GM19397 (cell line): Measurements from ENCODE around the gene PRR5.

ENCODE experiments used
- ATAC-seq: cut with Tn5 transposase; IDR thresholded peaks from one replicate; pipeline ENCODE4 v1.9.1; 2021; ENCODE audit warnings: mild to moderate bottlenecking, moderate library complexity; ENCODE audit not compliant: unreplicated experiment

The PRR5 gene

DNA sequence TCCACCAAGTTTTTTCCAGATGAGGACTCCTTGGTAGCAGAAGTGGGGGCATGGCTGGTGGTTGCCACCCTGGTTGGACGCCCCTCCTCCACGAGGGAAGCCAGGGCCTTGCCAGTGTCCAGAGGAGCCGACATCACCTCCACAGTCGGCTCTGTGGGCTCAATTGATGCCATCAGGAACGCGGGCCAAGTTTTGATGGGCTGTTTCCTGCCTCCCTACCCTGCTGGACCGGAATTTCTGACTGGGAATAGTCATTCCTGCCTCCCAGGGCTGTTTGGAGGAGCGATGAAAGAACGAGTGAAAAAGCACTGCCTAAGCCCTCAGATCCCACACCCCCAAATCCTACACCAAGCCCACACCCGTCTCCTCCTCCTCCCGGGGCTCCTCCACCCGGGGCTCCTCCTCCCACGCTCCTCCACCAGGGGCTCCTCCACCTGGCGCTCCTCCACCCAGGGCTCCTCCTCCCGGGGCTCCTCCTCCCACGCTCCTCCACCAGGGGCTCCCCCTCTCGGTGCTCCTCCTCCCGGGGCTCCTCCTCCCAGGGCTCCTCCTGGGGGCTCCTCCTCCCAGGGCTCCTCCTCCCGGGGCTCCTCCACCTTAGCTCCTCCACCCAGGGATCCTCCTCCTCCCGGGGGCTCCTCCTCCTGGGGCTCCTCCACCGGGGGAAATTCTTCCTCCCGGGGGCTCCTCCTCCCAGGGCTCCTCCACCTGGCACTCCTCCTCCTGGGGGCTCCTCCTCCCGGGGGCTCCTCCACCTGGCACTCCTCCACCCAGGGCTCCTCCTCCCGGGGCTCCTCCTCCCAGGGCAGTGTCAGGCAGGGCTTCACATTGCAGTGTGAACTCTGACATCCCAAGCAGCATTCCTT lies 10.0 kb upstream of the PRR5 start:
- ATAC-seq = no peak

- no peak for ATAC-seq
Observed at GRCh38 chr22:44692662-44693007, 9.4 kb upstream of the PRR5 start.

DNA sequence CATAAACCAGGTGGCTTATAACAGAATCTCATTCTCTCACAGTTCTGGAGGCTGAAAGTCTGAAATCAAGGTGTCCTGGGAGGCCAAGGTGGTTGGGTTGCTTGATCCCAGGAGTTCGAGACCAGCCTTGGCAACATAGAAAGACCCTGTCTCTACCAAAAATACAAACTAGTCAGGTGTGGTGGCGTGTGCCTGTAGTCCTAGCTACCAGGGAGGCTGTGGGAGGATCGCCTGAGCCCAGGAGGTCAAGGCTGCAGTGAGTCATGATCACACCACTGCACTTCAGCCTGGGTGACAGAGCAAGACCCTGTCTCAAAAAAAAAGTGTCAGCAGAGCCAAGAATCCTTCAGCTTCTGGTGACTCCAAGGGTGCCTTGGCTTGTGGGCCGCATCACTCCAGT lies 8.9 kb upstream of the PRR5 start:
- no peak for ATAC-seq

GRCh38 chr22:44693756-44694155 lies 8.2 kb upstream of the PRR5 start:
- no peak for ATAC-seq

DNA sequence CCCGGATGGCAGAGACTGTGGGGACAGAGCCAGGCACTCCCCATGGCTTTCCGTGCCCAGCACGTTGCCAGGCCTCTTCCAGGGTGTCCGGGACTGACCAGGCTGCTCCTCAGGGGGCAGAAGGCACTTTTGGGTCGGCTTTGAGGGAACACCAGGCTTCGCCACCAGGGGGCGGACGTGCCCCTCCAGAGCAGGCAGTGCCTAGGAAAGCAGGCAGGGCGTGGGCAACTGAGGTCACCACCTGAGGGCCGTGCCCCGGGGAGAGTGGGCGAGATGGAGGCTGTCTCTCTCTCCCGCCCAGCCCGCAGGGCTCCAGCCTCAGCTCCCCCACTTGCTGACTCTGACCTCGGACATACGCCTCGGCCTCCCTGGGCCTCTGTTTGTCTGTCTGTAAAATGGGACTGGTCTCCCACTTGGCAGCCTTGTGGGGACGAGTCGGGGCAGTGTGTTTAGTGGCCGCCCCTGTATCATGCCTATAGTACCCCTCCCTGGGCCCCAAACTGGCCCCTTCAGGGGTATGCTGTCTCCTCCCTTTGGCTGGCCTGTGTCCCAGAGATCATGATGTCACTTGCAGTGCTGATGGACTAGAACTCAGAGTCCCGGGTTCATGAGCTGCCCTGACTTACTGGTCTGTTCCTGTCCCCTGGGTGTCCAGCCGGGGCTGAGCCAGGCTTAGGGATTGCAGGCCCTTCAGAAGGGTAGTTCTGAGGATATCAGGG lies 4.4 kb upstream of the PRR5 start:
- no peak for ATAC-seq

DNA sequence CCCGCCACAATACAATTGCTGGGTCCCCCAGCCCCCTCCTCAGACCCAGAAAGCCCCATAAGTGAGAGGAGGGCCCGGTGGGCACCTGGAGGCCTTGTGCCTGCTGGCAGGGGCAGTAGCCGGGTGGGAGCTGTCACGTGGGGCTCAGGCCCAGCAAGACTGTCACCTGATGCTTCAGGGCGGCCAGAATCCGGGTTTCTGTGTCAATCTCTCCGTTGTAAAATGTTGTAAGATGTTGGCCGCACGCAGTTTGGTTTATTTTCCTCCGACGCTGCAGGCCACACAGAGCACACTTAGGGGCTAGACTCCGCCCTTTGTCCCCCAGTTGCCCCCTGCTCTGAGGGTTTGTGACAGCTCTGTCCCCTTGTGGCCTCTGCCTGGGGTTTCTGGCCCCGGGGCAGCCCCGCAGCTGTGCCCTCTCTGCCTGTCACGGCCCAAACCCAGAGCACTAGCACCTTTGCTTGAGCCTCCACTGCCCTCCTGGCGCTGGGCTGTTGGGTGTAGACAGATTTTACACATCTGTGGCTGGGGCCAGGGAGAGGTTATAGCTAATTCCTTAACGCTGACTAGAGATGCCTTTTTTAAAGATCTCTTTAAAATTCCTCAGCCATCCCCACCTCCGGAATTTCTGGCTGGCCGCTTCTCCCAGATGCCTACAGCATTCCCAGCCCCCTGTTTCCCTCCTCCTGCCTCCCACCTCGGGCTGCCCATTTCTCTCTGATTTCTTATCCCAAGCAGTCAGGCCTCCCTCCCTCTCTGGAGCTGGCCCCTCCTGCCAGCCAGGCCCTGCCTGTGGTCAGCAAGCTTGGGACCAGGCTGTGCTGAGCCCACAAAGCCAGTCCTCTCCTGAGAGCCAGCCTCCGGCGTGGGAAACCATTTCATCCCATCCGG lies 3.2 kb upstream of the PRR5 start:
- ATAC-seq = no peak

DNA sequence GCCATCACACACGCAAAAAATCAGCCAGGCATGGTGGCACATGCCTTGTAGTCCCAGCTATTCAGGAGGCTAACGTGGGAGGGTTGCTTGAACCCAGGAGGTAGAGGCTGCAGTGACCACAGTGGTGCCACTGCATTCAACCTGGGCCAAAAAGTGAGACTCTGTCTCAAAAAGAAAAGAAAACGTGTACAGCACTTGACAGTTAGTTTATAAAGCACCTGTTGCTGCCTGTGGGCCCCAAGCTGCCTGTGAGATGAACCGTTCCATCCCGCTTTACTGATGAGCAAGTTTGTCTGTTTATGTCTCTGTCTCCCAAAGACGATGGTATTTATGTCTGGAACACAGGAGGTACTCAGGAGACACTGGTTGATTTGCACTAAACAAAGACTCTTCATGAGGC lies 1.5 kb upstream of the PRR5 start:
- ATAC-seq = no peak

DNA sequence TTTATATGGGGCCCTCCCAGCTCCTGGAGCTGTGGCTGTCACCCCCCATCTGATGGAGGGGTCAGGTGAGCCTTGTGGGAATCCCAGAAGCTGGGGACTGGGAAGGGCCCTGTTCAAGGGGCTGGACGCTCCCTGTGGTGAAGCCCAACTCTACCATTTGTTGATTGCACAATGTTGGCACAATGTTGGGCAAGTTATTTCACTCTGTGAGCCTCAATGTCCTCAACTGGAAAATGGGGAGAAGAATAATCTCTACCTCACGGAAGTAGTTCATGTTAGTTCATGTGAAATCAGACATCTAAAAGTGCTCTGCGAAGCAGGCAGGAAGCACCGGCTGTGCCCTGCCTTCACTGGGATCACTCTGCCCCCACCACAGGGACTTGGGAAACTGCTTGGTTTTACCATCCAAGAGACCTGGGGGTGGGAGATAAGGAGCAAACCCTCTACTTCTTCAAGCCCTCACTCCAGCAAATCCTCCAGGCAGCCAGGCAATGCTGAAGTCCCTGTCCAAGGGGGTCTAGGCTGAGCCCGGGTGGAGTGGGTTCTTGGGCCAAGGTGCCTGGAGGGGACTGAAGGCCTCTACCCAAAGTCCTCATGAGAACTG lies 715 bp upstream of the PRR5 start:
- ATAC-seq = no peak

DNA sequence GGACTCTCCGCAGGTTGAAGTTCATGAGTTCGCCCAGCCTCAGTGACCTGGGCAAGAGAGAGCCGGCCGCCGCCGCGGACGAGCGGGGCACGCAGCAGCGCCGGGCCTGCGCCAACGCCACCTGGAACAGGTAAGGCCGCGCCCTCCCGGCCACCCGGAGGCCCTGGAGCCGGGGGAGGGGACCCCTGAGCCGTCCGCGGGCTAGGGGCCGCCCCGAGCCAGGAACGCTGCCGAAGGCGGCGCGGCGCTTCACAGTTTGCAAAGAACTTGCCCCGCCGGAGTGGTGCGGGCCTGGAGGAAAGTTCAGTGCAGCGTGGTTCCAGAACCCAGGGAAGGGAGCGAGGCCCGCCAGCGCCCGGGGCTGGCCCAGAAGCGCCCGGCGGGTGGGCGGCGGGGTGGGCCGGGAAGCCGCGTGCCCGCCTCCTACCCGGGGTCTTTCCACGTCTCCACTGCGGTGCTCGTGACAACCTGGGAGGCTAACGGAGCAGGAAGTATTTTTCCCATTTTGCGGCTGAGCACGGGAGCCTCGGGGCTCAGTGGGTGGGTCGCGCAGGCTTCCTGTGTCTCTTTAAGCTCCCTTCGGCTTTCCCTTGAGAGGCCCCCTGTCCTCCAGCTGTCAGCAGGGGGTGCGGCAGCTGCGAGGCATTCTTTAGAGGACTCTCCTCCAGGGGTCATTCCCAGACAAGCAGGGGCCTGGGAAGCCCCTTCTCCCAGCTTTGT lies 635 bp downstream of the PRR5 start:
- ATAC-seq = peak; percentile 4

- ATAC-seq = no peak
Observed at GRCh38 chr22:44703255-44703870, 1.4 kb downstream of the PRR5 start.

DNA sequence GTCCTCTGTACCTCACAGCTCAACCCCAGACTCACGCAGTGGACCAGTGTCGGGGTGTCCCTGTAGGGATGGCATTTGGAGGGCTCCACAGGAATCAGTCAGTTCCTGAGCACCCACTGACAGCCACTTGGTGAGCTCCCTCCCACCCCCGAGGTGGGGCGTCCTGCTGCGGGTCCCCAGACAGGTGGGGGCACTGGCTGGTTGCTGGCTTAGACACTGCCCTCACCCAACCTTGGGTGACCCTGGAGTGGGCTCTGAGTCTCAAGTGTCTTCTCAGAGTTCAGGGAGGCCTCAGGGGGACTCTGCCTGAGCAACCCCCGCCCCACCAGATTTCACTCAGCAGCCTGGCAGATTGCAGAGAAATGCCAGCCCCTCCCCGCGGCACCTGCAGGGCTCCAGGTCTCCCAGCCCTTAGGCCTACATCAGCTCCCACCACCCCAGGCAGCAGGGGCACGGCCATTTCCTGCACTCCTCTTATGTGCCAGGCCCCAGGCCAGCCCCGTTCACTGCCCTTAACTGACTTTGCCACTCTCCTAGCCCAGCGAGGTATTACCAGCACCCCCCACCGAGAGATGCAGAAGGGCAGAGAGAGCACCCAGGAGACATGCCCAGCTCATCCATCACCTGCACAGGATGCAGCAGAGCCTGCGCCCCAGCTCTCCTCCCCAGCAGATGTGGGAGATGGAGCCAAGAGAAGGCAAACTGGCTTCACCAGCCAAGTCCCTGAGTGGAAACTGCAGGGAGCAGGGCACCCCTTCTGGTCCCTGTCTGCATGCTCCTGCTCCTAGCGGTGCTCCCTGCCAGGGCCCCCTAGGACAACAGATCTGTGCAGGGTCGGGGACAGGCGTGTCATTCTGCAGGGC lies 2.4 kb downstream of the PRR5 start:
- ATAC-seq = no peak

GRCh38 chr22:44705022-44705297 lies 3.0 kb downstream of the PRR5 start:
- ATAC-seq = no peak

- no peak for ATAC-seq
Observed at GRCh38 chr22:44706488-44706887, 4.5 kb downstream of the PRR5 start.

GRCh38 chr22:44707178-44707577 lies 5.2 kb downstream of the PRR5 start:
- no peak for ATAC-seq

DNA sequence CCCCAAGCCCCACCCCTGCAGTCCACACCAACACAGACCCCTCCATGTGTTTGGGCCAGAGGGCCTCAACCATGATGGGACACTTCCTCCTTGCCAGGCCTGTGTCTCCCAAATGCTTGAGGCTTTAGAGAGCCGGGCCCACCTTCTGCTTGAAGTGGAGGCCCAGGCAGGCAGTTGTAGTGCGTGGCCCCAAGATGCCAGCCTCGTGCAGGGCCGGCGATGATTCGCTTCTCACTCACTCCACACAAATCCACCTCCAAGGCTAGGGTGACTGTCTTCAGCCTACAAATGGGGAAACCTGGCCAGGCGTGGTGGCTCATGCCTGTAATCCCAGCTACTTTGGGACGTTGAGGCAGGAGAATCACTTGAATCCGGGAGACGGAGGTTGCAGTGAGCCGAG lies 5.7 kb downstream of the PRR5 start:
- no peak for ATAC-seq

GRCh38 chr22:44709881-44710392 lies 7.9 kb downstream of the PRR5 start:
- no peak for ATAC-seq

- ATAC-seq = no peak
Observed at GRCh38 chr22:44710474-44711240, 8.7 kb downstream of the PRR5 start.

DNA sequence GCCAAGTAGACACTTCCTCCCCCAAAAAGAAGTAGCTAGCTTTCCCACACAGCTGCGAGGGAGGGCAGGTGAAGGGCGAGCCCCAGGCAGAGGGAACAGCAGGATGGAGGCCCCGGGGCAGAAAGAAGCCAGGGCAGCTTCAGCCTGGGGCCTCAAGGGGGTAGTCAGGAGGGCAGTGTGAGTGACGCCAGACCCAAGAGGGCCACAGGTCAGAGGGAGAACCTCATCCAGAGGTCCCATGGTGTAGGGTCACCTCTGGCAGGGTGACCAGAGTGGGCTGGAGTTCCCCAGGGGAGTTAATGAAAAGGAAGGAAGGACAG lies 9.2 kb downstream of the PRR5 start:
- ATAC-seq = no peak
